HepG2 (cell line): ENCODE results near the gene EPM2AIP1. TPM values are rescaled to one million over a fixed set of nuclear protein-coding genes. Genes with fewer than 3 reads are reported as not detected.

Experiments
- MAFK ChIP-seq, 2 experiments: IDR thresholded peaks in 1 of 2; conservative IDR thresholded peaks in 1 of 2; 2 replicates each; pipeline ENCODE4 v1.6.1; 2011; ENCODE audit warnings: improper control_type of control experiment in 2 of 2, low read length in 2 of 2
- PAX8 ChIP-seq: sonication (generic); formaldehyde crosslinking; IDR thresholded peaks from 2 replicates; pipeline ENCODE4 v1.8.0; 2022; ENCODE audit warnings: mild to moderate bottlenecking, missing genetic modification reagents, borderline replicate concordance
- REL ChIP-seq: sonication (generic); formaldehyde crosslinking; conservative IDR thresholded peaks from 2 replicates; pipeline ENCODE4 v1.8.0; 2022; ENCODE audit warnings: mild to moderate bottlenecking, missing genetic modification reagents, moderate library complexity
- SMAD9 ChIP-seq: sonication (generic); formaldehyde crosslinking; IDR thresholded peaks from 2 replicates; pipeline ENCODE4 v1.5.1; 2020; ENCODE audit warnings: mild to moderate bottlenecking, missing genetic modification reagents
- SPEN ChIP-seq: sonication (generic); formaldehyde crosslinking; IDR thresholded peaks from 2 replicates; pipeline ENCODE4 v1.5.1; 2020; ENCODE audit warnings: low read depth, mild to moderate bottlenecking, missing genetic modification reagents
- ZNF331 ChIP-seq: sonication (generic); formaldehyde crosslinking; IDR thresholded peaks from 2 replicates; pipeline ENCODE4 v1.4.0; 2020; ENCODE audit warnings: missing genetic modification reagents
- ZNF891 ChIP-seq: sonication (generic); formaldehyde crosslinking; IDR thresholded peaks from 2 replicates; pipeline ENCODE4 v1.5.0; 2020; ENCODE audit warnings: mild to moderate bottlenecking, missing genetic modification reagents
- polyA plus RNA-seq, 8 experiments: library from polyadenylated mRNA; depleted of rRNA in 3 of 8; stranded (reverse) in 7 of 8; unstranded in 1 of 8; fragments of >200 nt; fragmentation: Illumina TruSeq in 4 of 8; extraction: Trizol in 4 of 8; gene quantifications; 2 replicates each; pipeline versions ENCODE4 v1.2.1 to v1.2.3, GENCODE V29; 2011 to 2016; ENCODE audit warnings: low read depth in 4 of 8, missing spikeins in 1 of 8, mixed read lengths in 1 of 8; ENCODE audit not compliant: insufficient read depth in 1 of 8
- total RNA-seq, 5 experiments: library from RNA; depleted of rRNA; stranded (reverse); fragments of >200 nt; fragmentation: Illumina TruSeq; extraction: Trizol; gene quantifications; 2 replicates each; pipeline ENCODE4 v1.2.3, GENCODE V29; 2016; ENCODE audit warnings: low read depth in 1 of 5
- TF ChIP-seq, protein P1 (sequence below): sonication (generic); formaldehyde crosslinking; IDR thresholded peaks from 2 replicates; pipeline ENCODE4 v1.9.0; 2021; ENCODE audit warnings: mild to moderate bottlenecking, missing genetic modification reagents
- TF ChIP-seq, protein P2 (sequence below): sonication (generic); formaldehyde crosslinking; IDR thresholded peaks from 2 replicates; pipeline ENCODE4 v1.8.0; 2022; ENCODE audit warnings: mild to moderate bottlenecking, missing genetic modification reagents; ENCODE audit not compliant: insufficient replicate concordance
- TF ChIP-seq, protein P3 (sequence below): sonication (generic); formaldehyde crosslinking; IDR thresholded peaks from 2 replicates; pipeline ENCODE4 v1.4.0; 2020; ENCODE audit warnings: low read depth, mild to moderate bottlenecking, missing genetic modification reagents
- TF ChIP-seq, protein P4 (sequence below): sonication (generic); formaldehyde crosslinking; IDR thresholded peaks from 2 replicates; pipeline ENCODE4 v1.4.0; 2020; ENCODE audit warnings: mild to moderate bottlenecking, missing genetic modification reagents, borderline replicate concordance
- TF ChIP-seq, protein P5 (sequence below): sonication (generic); formaldehyde crosslinking; IDR thresholded peaks from 2 replicates; pipeline ENCODE4 v1.8.1; 2023; ENCODE audit warnings: missing genetic modification reagents, mild to moderate bottlenecking, borderline replicate concordance

The EPM2AIP1 gene
- total and polyA plus RNA-seq, 2 of the 13 experiments (the other 11 are each of a cell fraction or from before 2014, with no cell fraction given), result 10.7 to 23.0 TPM

DNA sequence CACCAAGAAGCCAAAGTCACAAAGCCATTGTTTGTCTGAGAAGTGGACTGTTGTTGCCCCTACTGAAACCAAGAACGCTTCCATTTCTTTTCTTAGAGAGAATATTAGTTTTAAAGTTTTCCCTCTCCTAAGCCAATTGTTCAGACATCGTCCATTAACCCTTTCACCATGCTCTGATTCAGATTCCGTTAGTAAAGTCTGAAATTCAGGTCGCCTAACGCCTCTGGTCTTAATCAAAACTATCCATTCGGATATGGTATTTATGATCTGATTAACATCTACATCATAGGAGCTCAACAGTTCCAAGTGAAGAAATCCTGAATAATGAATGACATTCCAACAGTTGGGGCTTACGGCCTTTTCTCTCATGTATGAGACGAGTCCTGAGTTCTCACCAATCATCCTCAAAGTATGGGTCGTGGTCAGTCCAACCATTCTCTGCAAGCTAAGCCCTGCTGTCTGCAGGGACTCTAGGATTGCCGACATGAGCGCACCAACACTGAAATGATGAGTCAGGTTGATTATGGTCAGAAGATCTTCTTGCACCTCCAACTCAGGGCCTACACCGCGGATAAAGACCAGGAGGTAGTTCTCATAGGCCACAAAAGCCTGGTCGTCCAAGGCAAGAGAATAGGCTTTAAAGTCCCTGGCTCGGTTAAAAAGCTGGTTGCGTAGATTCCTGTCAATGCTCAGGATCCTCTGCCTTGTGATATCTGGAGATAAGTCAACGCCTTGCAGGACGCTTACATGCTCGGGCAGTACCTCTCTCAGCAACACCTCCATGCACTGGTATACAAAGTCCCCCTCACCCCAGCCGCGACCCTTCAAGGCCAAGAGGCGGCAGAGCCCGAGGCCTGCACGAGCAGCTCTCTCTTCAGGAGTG is 767 bp downstream of the EPM2AIP1 start (continued):
- TF ChIP-seq, protein P1, sequence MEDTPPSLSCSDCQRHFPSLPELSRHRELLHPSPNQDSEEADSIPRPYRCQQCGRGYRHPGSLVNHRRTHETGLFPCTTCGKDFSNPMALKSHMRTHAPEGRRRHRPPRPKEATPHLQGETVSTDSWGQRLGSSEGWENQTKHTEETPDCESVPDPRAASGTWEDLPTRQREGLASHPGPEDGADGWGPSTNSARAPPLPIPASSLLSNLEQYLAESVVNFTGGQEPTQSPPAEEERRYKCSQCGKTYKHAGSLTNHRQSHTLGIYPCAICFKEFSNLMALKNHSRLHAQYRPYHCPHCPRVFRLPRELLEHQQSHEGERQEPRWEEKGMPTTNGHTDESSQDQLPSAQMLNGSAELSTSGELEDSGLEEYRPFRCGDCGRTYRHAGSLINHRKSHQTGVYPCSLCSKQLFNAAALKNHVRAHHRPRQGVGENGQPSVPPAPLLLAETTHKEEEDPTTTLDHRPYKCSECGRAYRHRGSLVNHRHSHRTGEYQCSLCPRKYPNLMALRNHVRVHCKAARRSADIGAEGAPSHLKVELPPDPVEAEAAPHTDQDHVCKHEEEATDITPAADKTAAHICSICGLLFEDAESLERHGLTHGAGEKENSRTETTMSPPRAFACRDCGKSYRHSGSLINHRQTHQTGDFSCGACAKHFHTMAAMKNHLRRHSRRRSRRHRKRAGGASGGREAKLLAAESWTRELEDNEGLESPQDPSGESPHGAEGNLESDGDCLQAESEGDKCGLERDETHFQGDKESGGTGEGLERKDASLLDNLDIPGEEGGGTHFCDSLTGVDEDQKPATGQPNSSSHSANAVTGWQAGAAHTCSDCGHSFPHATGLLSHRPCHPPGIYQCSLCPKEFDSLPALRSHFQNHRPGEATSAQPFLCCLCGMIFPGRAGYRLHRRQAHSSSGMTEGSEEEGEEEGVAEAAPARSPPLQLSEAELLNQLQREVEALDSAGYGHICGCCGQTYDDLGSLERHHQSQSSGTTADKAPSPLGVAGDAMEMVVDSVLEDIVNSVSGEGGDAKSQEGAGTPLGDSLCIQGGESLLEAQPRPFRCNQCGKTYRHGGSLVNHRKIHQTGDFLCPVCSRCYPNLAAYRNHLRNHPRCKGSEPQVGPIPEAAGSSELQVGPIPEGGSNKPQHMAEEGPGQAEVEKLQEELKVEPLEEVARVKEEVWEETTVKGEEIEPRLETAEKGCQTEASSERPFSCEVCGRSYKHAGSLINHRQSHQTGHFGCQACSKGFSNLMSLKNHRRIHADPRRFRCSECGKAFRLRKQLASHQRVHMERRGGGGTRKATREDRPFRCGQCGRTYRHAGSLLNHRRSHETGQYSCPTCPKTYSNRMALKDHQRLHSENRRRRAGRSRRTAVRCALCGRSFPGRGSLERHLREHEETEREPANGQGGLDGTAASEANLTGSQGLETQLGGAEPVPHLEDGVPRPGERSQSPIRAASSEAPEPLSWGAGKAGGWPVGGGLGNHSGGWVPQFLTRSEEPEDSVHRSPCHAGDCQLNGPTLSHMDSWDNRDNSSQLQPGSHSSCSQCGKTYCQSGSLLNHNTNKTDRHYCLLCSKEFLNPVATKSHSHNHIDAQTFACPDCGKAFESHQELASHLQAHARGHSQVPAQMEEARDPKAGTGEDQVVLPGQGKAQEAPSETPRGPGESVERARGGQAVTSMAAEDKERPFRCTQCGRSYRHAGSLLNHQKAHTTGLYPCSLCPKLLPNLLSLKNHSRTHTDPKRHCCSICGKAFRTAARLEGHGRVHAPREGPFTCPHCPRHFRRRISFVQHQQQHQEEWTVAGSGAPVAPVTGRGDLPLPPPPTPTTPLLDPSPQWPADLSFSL (CRISPR knock-in tag), result no peak
- TF ChIP-seq, protein P2, sequence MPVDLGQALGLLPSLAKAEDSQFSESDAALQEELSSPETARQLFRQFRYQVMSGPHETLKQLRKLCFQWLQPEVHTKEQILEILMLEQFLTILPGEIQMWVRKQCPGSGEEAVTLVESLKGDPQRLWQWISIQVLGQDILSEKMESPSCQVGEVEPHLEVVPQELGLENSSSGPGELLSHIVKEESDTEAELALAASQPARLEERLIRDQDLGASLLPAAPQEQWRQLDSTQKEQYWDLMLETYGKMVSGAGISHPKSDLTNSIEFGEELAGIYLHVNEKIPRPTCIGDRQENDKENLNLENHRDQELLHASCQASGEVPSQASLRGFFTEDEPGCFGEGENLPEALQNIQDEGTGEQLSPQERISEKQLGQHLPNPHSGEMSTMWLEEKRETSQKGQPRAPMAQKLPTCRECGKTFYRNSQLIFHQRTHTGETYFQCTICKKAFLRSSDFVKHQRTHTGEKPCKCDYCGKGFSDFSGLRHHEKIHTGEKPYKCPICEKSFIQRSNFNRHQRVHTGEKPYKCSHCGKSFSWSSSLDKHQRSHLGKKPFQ, result peak; percentile 56
- no peak for TF ChIP-seq SPEN (CRISPR knock-in tag)
- TF ChIP-seq, protein P3, sequence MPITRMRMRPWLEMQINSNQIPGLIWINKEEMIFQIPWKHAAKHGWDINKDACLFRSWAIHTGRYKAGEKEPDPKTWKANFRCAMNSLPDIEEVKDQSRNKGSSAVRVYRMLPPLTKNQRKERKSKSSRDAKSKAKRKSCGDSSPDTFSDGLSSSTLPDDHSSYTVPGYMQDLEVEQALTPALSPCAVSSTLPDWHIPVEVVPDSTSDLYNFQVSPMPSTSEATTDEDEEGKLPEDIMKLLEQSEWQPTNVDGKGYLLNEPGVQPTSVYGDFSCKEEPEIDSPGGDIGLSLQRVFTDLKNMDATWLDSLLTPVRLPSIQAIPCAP, result 0 out of 2 replicates have a peak, but pooled peaks have one; percentile 58
- TF ChIP-seq ZNF891 (CRISPR knock-in tag), result peak; percentile 79; the same call in 1 of the 2 replicates
- TF ChIP-seq REL (CRISPR knock-in tag), result no peak
- 0 out of 2 replicates have a peak, but pooled peaks have one; percentile 82 for TF ChIP-seq SMAD9
- 0 out of 2 replicates have a peak, but pooled peaks have one; percentile 67 for TF ChIP-seq PAX8
- TF ChIP-seq, protein P4, sequence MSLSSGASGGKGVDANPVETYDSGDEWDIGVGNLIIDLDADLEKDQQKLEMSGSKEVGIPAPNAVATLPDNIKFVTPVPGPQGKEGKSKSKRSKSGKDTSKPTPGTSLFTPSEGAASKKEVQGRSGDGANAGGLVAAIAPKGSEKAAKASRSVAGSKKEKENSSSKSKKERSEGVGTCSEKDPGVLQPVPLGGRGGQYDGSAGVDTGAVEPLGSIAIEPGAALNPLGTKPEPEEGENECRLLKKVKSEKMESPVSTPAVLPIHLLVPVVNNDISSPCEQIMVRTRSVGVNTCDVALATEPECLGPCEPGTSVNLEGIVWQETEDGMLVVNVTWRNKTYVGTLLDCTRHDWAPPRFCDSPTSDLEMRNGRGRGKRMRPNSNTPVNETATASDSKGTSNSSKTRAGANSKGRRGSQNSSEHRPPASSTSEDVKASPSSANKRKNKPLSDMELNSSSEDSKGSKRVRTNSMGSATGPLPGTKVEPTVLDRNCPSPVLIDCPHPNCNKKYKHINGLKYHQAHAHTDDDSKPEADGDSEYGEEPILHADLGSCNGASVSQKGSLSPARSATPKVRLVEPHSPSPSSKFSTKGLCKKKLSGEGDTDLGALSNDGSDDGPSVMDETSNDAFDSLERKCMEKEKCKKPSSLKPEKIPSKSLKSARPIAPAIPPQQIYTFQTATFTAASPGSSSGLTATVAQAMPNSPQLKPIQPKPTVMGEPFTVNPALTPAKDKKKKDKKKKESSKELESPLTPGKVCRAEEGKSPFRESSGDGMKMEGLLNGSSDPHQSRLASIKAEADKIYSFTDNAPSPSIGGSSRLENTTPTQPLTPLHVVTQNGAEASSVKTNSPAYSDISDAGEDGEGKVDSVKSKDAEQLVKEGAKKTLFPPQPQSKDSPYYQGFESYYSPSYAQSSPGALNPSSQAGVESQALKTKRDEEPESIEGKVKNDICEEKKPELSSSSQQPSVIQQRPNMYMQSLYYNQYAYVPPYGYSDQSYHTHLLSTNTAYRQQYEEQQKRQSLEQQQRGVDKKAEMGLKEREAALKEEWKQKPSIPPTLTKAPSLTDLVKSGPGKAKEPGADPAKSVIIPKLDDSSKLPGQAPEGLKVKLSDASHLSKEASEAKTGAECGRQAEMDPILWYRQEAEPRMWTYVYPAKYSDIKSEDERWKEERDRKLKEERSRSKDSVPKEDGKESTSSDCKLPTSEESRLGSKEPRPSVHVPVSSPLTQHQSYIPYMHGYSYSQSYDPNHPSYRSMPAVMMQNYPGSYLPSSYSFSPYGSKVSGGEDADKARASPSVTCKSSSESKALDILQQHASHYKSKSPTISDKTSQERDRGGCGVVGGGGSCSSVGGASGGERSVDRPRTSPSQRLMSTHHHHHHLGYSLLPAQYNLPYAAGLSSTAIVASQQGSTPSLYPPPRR (CRISPR knock-in tag), result 0 out of 2 replicates have a peak, but pooled peaks have one; percentile 27
- TF ChIP-seq MAFK (conservative IDR thresholded peaks at IDR 0.05 in 1 of 2, IDR thresholded peaks at IDR 0.05 in 1 of 2; ENCODE audit: low read length in 2 of 2), result peak; percentile 92 to 95
- TF ChIP-seq ZNF331 (CRISPR knock-in tag), result 0 out of 2 replicates have a peak, but pooled peaks have one; percentile 9
- TF ChIP-seq, protein P5, sequence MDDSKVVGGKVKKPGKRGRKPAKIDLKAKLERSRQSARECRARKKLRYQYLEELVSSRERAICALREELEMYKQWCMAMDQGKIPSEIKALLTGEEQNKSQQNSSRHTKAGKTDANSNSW (CRISPR knock-in tag), result no peak
